ENCODE measurements around the gene ADCY3.

ADCY3 gene

DNA sequence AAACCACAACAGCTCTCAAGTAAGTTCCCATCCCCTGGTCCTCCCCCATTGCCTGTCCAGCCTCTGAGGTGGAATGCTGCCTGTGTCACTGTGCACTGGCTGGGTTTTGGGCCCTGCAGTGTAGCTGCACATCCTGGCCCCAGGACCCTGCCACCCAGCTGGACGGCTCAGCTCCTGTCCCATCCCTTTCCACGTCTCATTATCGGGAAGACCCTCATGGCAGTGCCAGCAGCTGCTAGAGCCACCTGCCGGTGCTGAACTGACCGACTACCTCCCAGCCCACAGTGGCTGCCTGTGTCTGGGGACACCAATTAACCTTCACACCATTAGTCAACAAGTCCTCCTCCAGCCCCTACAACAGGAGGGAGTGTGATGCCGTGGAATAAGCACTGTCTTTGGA is 31.9 kb downstream of the ADCY3 start:
- no peak for DNase-seq (ENCODE audit: low read depth, low spot score)
- ChIA-PET POLR2A (no interaction called here), CTCF (no interaction called here)
- TF ChIP-seq, protein P1, sequence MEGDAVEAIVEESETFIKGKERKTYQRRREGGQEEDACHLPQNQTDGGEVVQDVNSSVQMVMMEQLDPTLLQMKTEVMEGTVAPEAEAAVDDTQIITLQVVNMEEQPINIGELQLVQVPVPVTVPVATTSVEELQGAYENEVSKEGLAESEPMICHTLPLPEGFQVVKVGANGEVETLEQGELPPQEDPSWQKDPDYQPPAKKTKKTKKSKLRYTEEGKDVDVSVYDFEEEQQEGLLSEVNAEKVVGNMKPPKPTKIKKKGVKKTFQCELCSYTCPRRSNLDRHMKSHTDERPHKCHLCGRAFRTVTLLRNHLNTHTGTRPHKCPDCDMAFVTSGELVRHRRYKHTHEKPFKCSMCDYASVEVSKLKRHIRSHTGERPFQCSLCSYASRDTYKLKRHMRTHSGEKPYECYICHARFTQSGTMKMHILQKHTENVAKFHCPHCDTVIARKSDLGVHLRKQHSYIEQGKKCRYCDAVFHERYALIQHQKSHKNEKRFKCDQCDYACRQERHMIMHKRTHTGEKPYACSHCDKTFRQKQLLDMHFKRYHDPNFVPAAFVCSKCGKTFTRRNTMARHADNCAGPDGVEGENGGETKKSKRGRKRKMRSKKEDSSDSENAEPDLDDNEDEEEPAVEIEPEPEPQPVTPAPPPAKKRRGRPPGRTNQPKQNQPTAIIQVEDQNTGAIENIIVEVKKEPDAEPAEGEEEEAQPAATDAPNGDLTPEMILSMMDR (IDR thresholded peaks at IDR 0.05; ENCODE audit: insufficient read depth, low read length, missing control alignments) = no peak
- no peak overlapping the region for H3K4me3 ChIP-seq (ENCODE audit: low read depth, low read length)

DNA sequence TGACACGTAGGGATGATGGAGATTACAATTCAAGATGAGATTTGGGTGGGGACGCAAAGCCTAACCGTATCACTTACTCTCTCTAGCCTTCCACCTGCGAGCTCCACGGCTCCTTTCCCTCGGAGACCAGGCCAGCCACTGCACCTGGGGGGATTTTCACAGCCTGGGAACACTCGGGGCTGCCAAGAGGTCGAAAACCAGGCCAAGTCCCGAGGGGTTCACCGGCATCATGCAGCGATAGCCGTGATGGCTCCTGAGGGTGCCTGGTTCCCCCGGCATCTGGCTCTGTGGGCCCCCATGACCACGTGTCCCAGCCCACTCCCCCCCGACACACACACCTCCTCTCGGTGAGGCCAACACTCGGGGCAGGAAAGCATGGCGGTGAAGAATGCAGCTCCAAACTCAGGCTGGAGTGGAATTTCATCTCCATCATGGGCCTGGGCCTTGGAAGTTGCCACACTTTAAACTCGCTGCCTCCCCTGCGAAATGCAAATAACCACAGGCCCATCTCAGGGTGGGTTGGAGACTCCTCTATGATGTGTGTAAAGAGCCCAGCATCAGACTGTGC is 32.6 kb downstream of the ADCY3 start:
- ChIA-PET CTCF (no interaction called here), POLR2A (no interaction called here)
- DNase-seq (ENCODE audit: low read depth, low spot score) = no peak
- no peak overlapping the region for H3K4me3 ChIP-seq (ENCODE audit: low read depth, low read length)
- TF ChIP-seq, protein P1 (IDR thresholded peaks at IDR 0.05; ENCODE audit: insufficient read depth, low read length, missing control alignments) = no peak

DNA sequence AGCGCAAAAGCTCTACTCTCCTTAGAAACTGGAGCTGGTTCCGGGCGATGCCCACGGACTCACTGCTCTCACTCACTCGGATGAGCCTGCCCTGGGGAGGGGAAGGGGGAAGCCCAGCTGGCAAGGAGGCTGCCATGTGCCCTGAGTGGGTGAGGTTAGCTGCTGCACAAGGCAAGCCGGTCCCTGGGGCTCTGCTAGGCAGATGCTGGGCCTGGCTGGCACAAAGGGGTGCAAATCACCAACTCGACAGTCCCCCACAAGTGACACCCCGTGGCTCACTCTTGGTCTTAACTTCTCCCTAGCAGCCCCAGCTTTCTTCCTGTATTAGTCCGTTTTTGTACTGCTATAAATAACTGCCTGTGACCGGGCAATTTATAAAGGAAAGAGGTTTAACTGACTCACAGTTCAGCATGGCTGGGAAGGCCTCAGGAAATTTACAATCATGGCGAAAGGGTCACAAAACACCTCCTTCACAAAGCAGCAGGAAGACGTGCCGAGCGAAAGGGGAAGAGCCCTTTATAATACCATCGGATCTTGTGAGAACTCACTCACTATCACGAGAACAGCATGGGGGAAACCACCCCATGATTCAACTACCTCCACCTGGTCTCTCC is 33.2 kb downstream of the ADCY3 start:
- H3K4me3 ChIP-seq (ENCODE audit: low read depth, low read length) = no peak overlapping the region
- ChIA-PET CTCF (no interaction called here), POLR2A (no interaction called here)
- TF ChIP-seq, protein P1 (IDR thresholded peaks at IDR 0.05; ENCODE audit: insufficient read depth, low read length, missing control alignments) = no peak
- no peak for DNase-seq (ENCODE audit: low read depth, low spot score)

DNA sequence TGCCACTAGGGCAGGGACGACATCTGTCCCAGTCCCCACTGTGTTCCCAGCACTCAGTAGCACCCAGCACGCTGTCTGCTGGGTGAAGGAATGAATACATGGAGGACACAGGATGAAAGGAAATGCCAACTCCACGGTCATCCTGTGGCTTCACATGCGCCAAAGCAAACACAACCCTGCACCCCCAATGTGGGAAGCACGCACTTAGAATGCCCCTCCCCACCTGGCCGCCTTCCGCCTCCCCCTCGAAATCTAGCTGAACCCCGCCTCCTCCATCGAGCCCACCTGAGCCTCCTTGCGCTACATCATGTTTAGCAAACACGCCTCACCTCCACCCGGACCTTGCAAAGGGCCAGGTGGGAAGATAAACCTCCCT is 33.9 kb downstream of the ADCY3 start:
- TF ChIP-seq, protein P1 (IDR thresholded peaks at IDR 0.05; ENCODE audit: insufficient read depth, low read length, missing control alignments) = no peak
- ChIA-PET CTCF (no interaction called here), POLR2A (no interaction called here)
- no peak for DNase-seq (ENCODE audit: low read depth, low spot score)
- H3K4me3 ChIP-seq (ENCODE audit: low read depth, low read length) = no peak overlapping the region

DNA sequence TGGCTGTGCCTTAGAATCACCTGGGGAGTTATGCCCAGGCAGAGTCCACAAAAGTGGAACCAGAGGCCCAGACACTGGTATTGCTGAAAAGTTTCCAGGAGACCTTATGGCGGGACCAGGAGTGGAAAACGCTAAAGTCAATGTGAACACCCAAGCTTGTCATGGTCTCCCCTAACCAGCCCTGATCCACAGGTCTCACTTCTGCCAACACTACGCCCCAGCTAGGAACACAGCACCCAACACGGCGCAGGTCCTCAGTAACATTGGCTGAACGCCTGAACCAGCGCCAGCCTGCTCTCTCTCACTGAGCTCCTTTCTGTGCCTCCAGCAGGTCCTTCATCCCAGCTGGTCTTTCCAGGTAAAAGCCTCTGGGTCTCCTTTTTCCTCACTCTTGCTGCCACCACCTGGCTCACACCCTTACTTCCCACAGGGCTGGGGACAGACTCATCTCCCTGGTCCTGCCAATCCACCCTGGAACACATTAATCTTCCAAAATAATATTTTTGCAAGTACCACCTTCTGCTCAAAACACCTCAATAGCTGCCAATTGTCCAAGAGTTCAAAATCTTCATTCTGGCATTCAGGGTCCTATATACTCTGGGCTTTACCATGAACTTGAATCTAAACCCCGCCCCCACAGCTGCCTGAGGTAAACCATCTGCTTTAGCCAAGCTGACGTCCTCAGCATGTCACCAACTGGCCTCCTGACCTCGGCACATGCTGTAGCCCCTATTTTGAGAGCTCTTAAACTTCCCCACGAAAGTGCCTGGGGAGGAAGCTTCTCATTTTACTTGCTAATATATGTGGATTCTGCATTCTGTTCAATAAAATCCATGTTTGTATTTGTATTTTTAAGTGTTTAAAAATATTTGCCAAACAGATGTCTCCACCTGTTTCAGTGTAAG is 34.6 kb downstream of the ADCY3 start:
- ChIA-PET POLR2A (no interaction called here), CTCF (no interaction called here)
- no peak for DNase-seq (ENCODE audit: low read depth, low spot score)
- TF ChIP-seq, protein P1 (IDR thresholded peaks at IDR 0.05; ENCODE audit: insufficient read depth, low read length, missing control alignments) = no peak
- no peak overlapping the region for H3K4me3 ChIP-seq (ENCODE audit: low read depth, low read length)

DNA sequence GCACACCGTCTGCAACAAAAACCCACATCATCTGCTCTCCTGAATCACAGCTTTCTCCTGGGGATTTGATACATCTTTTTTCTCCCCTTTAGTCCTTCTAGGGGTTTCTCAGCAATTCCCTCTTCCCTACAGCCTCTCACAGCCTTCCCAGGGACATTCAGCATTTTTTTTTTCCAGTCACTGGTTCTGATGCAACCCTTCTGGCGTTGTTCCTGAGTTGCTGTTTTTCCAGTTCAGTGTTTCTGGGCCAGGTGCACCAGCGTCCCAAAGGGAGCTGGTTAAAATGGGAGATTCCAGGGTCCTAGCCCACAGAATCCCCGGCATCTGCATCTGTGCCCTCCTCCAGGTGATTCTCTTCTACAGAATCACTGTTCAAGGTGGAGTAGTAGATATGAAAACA is 36.1 kb downstream of the ADCY3 start:
- no peak overlapping the region for H3K4me3 ChIP-seq (ENCODE audit: low read depth, low read length)
- TF ChIP-seq, protein P1 (IDR thresholded peaks at IDR 0.05; ENCODE audit: insufficient read depth, low read length, missing control alignments) = no peak
- ChIA-PET CTCF (interaction anchor here (1.1 to 2.0 kb wide), 2 partner anchors 15 to 312 kb away, joined by 3 to 4 read pairs; no protein-coding TSS in a partner anchor), POLR2A (no interaction called here)
- no peak for DNase-seq (ENCODE audit: low read depth, low spot score)

Measured in AG04449 (cell line).